Measurements from ENCODE around the gene TBC1D22B.
A peak's percentile ranks its signal among the peaks of the same experiment; 100 is the strongest.

TBC1D22B gene

DNA sequence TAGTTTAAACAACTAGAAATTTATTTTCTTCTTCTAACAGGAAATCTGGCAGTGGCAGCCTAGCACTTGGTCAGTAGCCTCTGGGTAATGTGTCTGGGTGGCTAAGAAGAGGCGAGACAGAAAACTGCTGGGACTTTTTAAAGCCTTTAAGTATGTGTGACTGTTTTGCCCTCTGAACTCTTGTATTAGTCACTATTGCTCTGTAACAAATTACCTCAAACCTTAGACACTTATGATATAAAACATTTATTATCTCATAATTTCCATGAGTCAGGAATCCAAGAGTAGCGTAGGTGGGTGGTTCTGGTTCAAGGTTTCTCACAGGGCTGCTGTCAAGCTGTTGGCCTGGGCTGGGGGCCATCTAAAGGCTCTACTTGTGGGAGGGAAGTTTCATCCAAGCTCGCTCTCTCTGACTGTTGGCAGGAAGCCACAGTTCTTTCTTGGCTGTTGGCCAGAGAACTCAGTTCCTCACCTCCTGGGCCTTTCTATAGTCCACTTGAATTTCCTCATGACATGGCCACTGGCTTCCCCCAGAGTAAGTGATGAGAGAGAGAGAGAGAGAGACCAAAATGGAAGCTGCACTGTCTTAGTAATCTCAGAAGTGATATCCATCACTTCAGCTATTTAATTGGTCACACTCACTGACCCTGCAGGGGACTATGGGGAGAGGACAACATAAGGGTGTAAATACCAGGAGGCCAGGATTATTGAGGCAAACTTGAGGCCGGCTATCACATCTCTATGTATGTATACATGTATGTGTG lies 17.4 kb upstream of the TBC1D22B start:
- peak in 4 of 5 donors; percentile 6 to 66 (median 17) for DNase-seq

DNA sequence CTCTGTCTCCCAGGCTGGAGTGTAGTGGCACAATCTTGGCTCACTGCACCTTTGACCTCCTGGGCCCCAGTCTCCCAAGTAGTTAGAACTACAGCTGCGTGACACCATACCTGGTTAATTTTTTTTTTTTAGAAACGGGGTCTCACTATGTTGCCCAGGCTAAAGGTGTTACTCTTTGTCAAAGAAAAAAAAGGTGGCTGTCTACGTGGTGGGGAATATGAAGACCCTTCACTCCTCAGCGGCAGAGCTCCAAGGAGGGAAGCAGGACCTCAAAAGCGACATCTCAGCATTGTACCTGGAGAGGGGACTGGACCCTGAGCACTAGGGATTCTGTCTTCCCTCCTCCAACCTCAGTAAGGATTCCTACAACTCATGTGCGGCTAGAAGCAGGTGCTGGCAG lies 16.4 kb upstream of the TBC1D22B start:
- no peak for DNase-seq

DNA sequence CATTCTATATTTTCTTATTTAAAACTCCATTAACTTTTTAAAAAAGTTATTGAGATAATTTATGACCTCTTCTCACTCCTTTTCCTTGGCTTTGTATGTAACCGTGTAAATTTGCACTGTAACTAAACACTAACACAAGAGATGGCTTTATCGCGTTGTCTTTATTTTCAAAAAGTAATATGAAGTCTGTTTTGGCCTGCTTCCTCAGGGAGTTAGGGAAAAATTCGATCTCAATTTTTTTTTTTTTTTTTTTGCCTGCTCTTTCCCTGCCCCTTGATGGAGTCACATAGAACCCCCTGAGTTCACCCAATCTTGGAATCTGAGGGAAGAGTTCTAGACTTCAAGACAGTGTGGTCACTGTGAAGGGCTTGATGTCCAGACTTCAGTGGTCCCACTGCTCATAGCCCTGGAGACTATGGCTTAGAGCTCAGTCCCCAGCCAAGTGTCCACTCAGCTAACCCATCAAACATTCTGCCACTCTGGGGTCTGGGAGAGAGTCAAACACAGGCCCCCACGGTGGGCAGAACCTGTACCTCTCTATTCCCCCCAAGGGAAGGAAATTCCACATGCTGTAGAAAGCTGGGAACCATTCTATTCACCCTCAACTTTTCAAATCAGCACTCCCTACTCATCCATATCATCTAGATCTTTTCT lies 15.7 kb upstream of the TBC1D22B start:
- no peak for DNase-seq

DNA sequence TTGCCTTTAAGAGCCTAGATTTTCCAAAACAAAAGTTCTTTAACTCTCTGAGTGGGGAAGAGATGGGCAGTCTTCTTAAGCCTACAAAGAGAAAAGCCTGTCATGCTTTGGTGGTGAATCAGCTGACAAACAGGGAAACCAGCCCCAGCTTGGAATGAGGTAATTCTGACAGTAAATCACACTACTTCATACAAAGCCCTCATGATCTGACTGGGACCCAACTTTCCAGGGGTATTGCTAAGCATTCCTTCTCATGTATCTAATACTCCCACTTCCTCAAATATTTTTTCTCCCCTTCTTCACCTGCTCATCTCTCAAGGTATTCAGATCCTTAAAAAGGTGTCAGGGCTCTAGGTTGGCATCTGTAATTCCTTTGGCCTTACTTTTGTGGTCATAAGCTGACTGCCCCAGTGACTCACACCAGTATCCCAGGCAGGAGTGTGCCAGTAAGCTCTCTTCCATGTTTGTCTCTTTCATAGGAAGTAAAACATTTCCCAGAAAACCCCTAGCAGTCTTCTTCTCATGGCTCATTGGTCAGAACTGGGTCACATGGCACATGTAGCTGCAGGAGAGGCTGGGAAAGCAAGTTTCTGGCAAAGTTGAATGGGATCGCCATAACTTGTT lies 15.0 kb upstream of the TBC1D22B start:
- DNase-seq, result no peak

DNA sequence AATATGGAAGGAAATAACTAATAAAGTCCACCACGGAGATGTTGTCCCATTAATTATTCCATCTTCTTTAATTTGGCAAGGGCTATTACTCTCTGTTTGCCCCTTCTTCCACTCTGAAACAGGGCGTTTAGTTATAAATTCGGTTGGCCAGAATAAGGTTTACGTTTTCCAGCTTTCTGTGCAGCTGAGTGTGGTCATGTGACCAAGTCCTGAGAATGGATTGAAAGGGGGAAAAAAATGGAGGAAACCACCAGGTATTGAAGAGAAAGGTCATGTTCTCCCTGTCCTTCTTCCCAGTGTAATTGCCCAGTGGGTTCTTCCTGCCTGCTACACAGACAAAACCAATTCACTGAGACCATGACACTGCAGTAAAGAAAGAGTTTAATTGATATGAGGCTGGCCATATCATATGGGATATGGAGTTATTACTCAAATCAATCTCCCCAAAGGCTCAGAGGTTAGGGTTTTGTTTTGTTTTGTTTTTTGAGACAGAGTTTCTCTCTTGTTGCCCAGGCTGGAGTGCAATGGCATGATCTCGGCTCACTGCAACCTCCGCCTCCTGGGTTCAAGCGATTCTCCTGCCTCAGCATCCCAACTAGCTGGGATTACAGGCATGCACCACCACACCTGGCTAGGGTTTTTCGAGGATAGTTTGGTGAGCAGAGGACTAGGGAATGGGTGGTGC lies 14.3 kb upstream of the TBC1D22B start:
- DNase-seq, result no peak

DNA sequence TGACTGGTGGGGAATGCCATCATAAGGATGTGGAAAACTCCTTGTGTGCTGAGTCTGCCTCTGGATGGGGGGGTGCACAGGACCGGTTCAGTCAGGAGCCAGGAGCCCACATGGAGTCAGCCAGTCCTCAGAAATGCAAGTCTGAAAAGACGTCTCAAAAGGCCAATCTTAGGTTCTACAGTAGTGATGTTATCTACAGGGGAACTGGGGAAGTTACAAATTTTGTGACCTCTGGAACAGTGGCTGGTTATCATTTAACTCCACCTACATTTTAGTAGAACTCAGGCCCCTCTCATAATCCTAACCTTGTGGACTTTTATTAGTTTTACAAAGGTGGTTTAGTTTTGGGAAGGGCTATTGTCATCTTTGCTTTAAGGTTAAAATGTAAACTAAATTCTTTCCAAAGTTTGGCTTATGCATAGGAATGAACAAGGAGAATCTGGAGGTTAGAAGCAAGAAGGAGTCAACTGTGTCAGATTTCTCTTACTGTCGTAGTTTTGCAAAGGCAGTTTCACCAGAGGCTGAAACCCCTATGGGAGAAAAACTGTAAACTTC lies 13.7 kb upstream of the TBC1D22B start:
- DNase-seq, result no peak

GRCh38 chr6:37244430-37245310 lies 12.9 kb upstream of the TBC1D22B start:
- no peak for DNase-seq

GRCh38 chr6:37251211-37251780 lies 6.3 kb upstream of the TBC1D22B start:
- no peak for DNase-seq

- no peak for DNase-seq
Observed at GRCh38 chr6:37253486-37254007, 4.0 kb upstream of the TBC1D22B start.

DNA sequence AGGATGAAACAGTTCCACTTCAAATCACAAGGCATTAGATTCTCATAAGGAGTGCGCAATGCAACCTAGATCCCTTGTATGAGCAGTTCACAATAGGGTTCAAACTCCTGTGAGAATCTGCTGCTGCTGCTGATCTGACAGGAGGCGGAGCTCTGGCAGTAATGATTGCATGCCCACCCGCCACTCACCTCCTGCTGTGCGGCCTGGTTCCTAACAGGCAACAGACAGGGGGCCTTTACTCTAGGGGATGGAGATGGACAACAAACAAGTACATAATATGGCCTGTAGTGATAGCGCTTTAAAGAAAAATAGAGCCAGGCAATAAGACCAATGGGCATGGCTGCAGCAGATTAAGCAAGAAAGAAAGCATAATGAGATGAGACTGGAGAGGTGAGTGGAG lies 2.7 kb upstream of the TBC1D22B start:
- no peak for DNase-seq

- no peak for DNase-seq
Observed at GRCh38 chr6:37256692-37257319, 766 bp upstream of the TBC1D22B start.

DNA sequence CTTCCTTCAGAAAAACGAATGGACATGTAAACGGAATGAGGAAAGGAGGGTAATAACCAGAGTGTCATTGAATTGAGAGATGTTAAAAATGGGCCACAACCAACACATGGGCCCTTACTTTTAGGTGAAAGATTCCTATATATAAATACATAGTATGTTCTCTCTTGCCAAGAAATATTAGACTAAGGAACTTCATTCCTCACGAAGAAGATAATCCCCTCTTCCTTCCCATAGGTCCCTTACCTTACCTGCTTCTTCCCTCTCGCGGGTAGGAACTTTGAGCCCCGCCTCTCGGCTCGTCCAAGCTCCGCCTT lies 295 bp upstream of the TBC1D22B start:
- DNase-seq, result no peak

- no peak for DNase-seq
Observed at GRCh38 chr6:37258405-37259105, 983 bp downstream of the TBC1D22B start.

DNA sequence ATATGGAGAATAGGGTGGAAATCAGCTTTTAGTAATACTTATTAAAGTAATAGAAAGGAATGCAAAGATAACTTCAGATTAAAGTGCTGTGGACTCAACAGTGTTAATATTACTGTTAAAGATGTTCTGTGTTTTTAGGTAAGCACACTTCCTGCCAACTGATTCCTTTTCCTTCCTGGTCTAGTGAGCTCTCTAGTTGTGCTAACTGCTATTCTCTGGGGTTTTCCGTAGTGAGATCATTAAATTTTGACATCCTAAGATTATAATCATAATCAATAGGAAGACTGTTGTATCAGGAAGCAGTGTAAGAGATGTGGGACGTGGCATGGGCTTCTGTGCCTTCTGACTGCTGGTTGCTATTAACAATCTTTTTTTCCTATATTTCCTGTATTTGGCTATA lies 1.6 kb downstream of the TBC1D22B start:
- DNase-seq, result peak in 3 of 5 donors; percentile 6 to 53 (median 8)

GRCh38 chr6:37260040-37260439 lies 2.5 kb downstream of the TBC1D22B start:
- DNase-seq, result peak in 1 of 5 donors; percentile 70

DNA sequence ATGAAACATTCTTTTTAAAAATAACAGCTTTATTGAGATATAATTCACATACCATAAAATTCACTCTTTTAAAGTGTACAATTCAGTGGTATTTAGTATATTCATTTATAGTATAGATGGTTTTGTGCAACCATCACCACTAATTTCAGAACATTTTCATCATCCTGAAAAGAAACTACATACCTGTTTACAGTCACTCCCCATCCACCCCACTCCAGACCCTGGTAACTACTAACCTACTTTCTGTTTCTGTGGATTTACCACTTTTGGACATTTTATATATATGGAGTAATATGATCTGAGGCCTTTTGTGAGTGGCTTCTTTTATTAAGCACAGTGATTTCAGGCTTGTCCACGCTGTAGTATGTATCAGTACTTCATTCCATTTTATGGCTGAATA lies 2.9 kb downstream of the TBC1D22B start:
- peak in 1 of 5 donors; percentile 48 for DNase-seq

GRCh38 chr6:37261198-37261597 lies 3.6 kb downstream of the TBC1D22B start:
- no peak for DNase-seq

DNA sequence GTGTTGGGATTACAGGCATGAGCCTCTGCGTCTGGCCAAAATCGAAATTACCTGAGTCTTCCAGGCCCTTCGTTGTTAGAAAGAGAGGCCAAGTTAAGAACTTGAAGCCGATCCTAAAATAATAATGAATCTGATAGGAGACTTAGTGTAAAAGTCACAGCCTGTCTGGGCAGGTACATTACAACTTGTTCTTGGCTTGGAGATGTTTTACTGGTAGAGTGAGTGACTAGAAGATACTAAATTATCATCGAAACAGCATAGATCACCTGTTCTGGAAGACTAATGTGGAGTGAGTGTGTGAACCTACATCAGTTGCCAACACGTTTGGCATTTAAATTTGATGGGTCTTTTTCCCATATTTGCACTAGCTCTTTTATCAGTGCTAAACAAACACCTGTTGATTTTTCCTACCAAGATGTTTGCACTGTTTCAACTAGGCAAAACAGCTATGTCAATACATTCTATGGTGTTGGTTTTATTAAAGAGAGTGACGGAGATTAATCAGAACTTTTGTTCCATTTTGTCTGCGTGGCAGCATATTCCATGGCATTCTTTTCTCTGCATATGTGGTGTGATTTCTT lies 5.0 kb downstream of the TBC1D22B start:
- no peak for DNase-seq

DNA sequence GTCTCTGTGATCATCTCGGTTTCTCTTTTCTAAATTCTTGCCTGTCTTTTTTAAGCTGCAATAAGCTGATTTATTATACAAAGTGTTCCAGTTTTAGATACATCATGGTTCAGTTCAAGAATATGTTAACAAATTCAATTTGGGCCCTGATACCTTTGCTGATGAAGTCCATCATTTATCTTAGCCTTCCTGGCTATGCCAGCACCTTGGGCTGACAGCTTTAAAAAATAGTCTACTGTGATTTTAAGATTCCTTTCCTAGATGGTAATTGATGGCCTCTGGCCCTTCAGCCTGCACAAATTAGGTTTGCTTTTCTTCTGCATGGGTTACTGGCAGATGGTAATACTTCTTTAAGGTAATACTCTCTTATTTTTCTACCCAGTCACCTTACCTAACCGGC lies 7.4 kb downstream of the TBC1D22B start:
- no peak for DNase-seq

- no peak for DNase-seq
Observed at GRCh38 chr6:37265860-37266259, 8.3 kb downstream of the TBC1D22B start.

All from T-helper 1 cell (primary cell).